Naive B cell (primary cell): ENCODE data around the gene GHRL. TPM values are rescaled to one million over a fixed set of nuclear protein-coding genes. Genes with fewer than 3 reads are reported as not detected.

Source experiments
- ATAC-seq, 2 donors: fragments of 150-1000 bp; cut with Tn5 transposase; 2 replicates each; pipeline ENCODE4 v1.10.0; 2021; ENCODE audit warnings: low read depth in 2 of 2, mild to moderate bottlenecking in 2 of 2, moderate library complexity in 2 of 2
- DNase-seq: peaks from one replicate; pipeline ENCODE4 v3.0.0; 2022
- H3K27ac Mint-ChIP-seq, 6 donors: one replicate each; pipeline ENCODE4 v1.8.0; 2020 to 2022; ENCODE audit warnings: mild to moderate bottlenecking in 6 of 6, mixed read lengths in 6 of 6, moderate library complexity in 5 of 6, inconsistent platforms in 2 of 6
- H3K27me3 Mint-ChIP-seq, 3 donors: one replicate each; pipeline ENCODE4 v1.8.0; 2021 to 2022; ENCODE audit warnings: mixed read lengths in 3 of 3, mild to moderate bottlenecking in 1 of 3
- H3K36me3 Mint-ChIP-seq, 2 donors: one replicate each; pipeline ENCODE4 v1.8.0; 2020 to 2022; ENCODE audit warnings: mixed read lengths in 2 of 2, inconsistent platforms in 1 of 2, mild to moderate bottlenecking in 1 of 2
- H3K4me1 Mint-ChIP-seq, 3 donors: one replicate each; pipeline ENCODE4 v1.8.0; 2020 to 2022; ENCODE audit warnings: mixed read lengths in 3 of 3, inconsistent platforms in 1 of 3, mild to moderate bottlenecking in 1 of 3, moderate library complexity in 1 of 3
- H3K4me3 Mint-ChIP-seq, 8 donors: one replicate each; pipeline ENCODE4 v1.8.0; 2020 to 2022; ENCODE audit warnings: mild to moderate bottlenecking in 8 of 8, mixed read lengths in 8 of 8, moderate library complexity in 8 of 8, inconsistent platforms in 2 of 8
- H3K9me3 Mint-ChIP-seq, 7 donors: one replicate each; pipeline ENCODE4 v1.8.0; 2020 to 2022; ENCODE audit warnings: mixed read lengths in 7 of 7, mild to moderate bottlenecking in 5 of 7, inconsistent platforms in 2 of 7, moderate library complexity in 1 of 7
- polyA plus RNA-seq, 6 donors: library from polyadenylated mRNA; unstranded; fragments of 300-500 nt; fragmentation: Illumina TruSeq; gene quantifications; one replicate each; pipeline ENCODE4 v1.2.3, GENCODE V29; 2021; ENCODE audit warnings: low read depth in 6 of 6

Gene GHRL
- polyA plus RNA-seq, 6 donors from 2014 or later, result 1.8 to 4.9 (median 3.0) TPM; not detected in 1

DNA sequence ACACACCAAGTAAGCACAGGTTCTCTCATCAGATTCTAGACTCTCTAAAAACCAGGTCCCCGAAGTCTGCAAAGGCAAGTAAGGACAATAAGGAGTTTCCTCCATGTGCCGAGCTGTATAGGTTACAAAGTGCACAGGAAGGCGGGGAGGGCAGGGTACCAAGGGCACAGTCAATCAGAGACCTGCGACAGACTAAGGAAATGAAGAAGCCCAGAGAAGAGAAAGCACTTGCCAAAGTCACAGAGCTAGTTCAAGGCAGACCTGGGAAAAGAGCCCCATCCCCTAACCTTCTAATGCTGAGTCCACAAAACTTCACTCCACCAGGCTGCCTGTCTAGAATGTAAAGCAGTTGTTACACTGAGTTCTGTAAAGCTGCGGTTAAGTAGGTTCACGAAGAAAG lies 26.5 kb upstream of the GHRL start:
- peak overlapping the region in 3 of 6 donors; percentile 3 to 88 (median 86) for H3K27ac Mint-ChIP-seq
- no peaks in the 10 kb centered on the region for H3K9me3 Mint-ChIP-seq
- no peak for ATAC-seq
- no peak for DNase-seq
- H3K4me3 Mint-ChIP-seq, result peak overlapping the region; percentile 62 to 86 (median 82)
- peaks cover 0 to under 1% (median 0%) of the 10 kb centered on the region in 3 donors for H3K27me3 Mint-ChIP-seq
- peaks cover 19 to 34% (median 22%) of the 10 kb centered on the region in 3 donors for H3K4me1 Mint-ChIP-seq
- peaks cover 0 to 5% of the 10 kb centered on the region in 2 donors for H3K36me3 Mint-ChIP-seq

GRCh38 chr3:10317961-10318350 lies 25.2 kb upstream of the GHRL start:
- peaks cover 3 to 16% of the 10 kb centered on the region in 2 donors for H3K36me3 Mint-ChIP-seq
- H3K4me3 Mint-ChIP-seq, result peak overlapping the region in 5 of 8 donors; percentile 15 to 85 (median 62)
- no peak overlapping the region for H3K27ac Mint-ChIP-seq

GRCh38 chr3:10317311-10317960 lies 24.7 kb upstream of the GHRL start:
- DNase-seq (no peak), ATAC-seq (no peak)
- Mint-ChIP-seq H3K27ac (no peak overlapping the region), H3K9me3 (no peaks in the 10 kb centered on the region), H3K27me3 (no peaks in the 10 kb centered on the region), H3K36me3 (peaks cover 3 to 18% of the 10 kb centered on the region in 2 donors), H3K4me1 (peaks cover 19 to 34% (median 22%) of the 10 kb centered on the region in 3 donors), H3K4me3 (peak overlapping the region in 2 of 8 donors; percentile 53 to 63)

More at GRCh38 chr3:10317961-10318350, 25.2 kb upstream of the GHRL start:
- DNase-seq (no peak), ATAC-seq (no peak)
- no peaks in the 10 kb centered on the region for H3K9me3 Mint-ChIP-seq
- peaks cover 19 to 34% (median 22%) of the 10 kb centered on the region in 3 donors for H3K4me1 Mint-ChIP-seq
- no peaks in the 10 kb centered on the region for H3K27me3 Mint-ChIP-seq

- Mint-ChIP-seq H3K4me1 (peaks cover 7 to 26% (median 16%) of the 10 kb centered on the region in 3 donors), H3K9me3 (no peaks in the 10 kb centered on the region), H3K4me3 (no peak overlapping the region), H3K36me3 (peaks cover 3 to 18% of the 10 kb centered on the region in 2 donors), H3K27ac (no peak overlapping the region), H3K27me3 (no peaks in the 10 kb centered on the region)
- ATAC-seq (no peak), DNase-seq (no peak)
Observed at GRCh38 chr3:10315771-10316344, 23.1 kb upstream of the GHRL start.

DNA sequence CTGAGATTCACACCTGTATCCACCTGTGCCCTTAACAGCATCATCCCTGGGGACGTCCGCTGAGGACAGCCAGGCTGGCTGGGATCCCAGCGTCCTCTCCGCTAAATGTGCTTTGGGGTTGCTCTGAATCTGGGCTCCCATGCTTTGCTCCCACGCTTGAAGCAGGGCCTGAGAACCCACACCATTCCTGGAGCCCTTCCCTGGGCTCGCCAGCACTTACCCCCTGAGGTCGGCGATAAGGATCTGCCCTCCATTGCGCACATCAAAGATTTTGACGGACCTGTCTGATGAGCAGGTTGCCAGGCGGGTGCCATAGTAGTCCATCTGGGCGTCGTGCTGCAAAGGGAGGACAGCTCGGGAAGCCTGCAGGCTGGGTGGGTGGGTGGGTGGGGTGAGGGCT lies 22.4 kb upstream of the GHRL start:
- Mint-ChIP-seq H3K4me1 (peaks cover 7 to 21% (median 16%) of the 10 kb centered on the region in 3 donors), H3K27ac (no peak overlapping the region), H3K36me3 (peaks cover 3 to 18% of the 10 kb centered on the region in 2 donors), H3K9me3 (no peaks in the 10 kb centered on the region), H3K4me3 (peak overlapping the region in 1 of 8 donors; percentile 41), H3K27me3 (no peaks in the 10 kb centered on the region)
- no peak for ATAC-seq
- no peak for DNase-seq

DNA sequence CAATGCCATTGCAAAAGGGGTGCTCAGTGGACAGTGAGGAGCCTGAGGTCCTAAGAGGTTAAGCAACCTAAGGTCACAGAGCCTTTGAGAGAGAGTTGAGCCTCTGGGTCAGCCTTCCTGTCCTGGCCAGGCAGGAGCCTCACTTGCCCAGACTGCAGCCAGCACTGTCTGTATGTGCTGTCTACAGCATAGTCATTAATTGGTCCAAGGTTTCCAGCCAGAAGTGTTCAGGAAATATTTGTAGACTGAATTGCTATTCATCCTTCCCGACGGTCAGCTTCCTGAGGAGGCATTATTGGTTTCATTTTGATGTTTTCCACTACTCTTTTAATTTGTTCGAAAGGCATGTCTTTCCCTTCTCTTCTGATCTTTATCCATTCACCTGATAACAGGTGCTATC lies 20.1 kb upstream of the GHRL start:
- Mint-ChIP-seq H3K36me3 (peaks cover 16 to 28% of the 10 kb centered on the region in 2 donors), H3K4me3 (no peak overlapping the region), H3K4me1 (peaks cover 0 to 2% (median under 1%) of the 10 kb centered on the region in 3 donors), H3K9me3 (no peaks in the 10 kb centered on the region), H3K27ac (peak overlapping the region in 2 of 6 donors; percentile 42 to 52), H3K27me3 (no peaks in the 10 kb centered on the region)
- DNase-seq (no peak), ATAC-seq (no peak)

- DNase-seq (no peak), ATAC-seq (no peak)
- Mint-ChIP-seq H3K27me3 (no peaks in the 10 kb centered on the region), H3K27ac (peak overlapping the region in 3 of 6 donors; percentile 7 to 69 (median 42)), H3K9me3 (no peaks in the 10 kb centered on the region), H3K36me3 (peaks cover 16 to 28% of the 10 kb centered on the region in 2 donors), H3K4me1 (no peaks in the 10 kb centered on the region), H3K4me3 (no peak overlapping the region)
Observed at GRCh38 chr3:10312391-10312790, 19.6 kb upstream of the GHRL start.

DNA sequence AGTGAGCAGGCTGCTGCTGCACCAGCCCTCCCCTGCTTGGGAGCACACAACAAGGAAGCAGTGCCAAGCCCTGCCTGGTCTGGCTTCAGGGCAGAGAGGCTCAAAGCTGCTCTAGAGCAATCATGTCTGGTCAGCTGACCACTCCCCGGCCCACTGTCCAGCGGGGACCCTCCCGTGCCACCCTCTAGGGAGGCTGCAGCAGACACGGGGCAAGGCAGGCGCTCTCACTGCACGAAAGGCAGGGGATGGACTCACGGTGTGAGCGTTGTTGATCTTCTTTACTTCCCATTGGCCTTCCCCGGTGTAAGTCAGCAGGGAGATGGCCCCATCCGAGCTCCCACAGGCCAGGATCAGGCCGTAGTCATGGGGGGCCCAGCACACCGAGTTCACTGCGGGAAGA lies 19.0 kb upstream of the GHRL start:
- no peak for DNase-seq
- Mint-ChIP-seq H3K4me3 (no peak overlapping the region), H3K36me3 (peaks cover 16 to 28% of the 10 kb centered on the region in 2 donors), H3K27me3 (no peaks in the 10 kb centered on the region), H3K27ac (peak overlapping the region in 1 of 6 donors; percentile 93), H3K9me3 (no peaks in the 10 kb centered on the region), H3K4me1 (no peaks in the 10 kb centered on the region)
- ATAC-seq, result no peak

DNA sequence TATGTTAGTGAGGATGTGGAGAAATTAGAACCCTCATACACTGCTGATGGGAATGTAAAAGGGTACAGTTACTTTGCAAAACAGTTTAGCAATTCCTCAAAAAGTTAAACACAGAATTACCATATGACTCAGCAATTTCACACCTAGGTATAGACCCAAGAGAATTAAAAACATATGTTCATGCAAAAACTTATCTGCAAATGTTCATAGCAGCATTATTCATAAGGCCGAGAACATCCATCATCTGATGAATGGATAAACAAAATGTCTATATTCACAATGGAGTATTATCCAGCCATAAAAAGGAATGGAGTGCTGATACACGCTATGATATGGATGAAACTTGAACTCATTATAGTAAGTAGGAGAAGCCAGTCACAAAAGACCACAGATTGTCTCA lies 17.8 kb upstream of the GHRL start:
- H3K4me1 Mint-ChIP-seq, result no peaks in the 10 kb centered on the region
- no peak overlapping the region for H3K27ac Mint-ChIP-seq
- no peak overlapping the region for H3K4me3 Mint-ChIP-seq
- peaks cover 22 to 28% of the 10 kb centered on the region in 2 donors for H3K36me3 Mint-ChIP-seq
- ATAC-seq (no peak), DNase-seq (no peak)
- no peaks in the 10 kb centered on the region for H3K9me3 Mint-ChIP-seq
- H3K27me3 Mint-ChIP-seq, result no peaks in the 10 kb centered on the region

DNA sequence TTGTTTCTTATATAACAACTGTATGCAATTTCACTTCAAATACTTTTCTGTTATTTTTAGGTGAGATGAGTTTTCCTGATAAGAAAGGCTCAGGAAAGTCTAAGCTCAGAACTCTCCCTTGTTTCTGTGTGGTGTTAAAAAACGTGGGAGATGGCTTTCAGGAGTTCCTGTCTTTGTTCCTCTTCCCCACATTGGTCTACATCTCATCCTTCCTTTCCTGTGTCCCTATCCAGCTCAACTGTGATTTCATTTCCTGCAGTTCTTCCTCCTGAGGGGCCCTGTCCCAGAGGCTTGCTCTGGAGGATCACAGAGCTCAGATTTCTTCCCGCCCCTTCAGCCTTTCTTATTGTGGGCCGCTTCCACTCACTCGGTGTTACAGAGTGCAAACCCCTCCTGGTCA lies 17.0 kb upstream of the GHRL start:
- Mint-ChIP-seq H3K4me3 (no peak overlapping the region), H3K27me3 (no peaks in the 10 kb centered on the region)

DNA sequence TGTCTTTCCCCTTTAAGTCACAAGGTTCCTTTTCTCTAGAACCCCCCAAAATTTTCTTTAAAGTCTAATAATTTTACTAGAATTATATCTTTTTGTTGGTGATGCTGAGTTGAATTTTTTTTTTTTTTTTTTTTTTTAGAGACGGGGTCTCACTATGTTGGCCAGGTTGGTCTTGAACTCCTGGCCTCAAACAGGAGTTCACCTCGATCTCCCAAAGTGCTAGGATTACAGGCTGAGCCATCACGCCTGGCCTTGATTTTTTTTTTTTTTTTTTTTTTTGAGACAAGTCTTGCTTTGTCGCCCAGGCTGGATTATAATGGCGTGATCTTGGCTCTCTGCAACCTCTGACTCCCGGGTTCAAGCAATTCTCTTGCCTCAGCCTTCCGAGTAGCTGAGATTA lies 15.9 kb upstream of the GHRL start:
- Mint-ChIP-seq H3K4me3 (no peak overlapping the region), H3K4me1 (no peaks in the 10 kb centered on the region), H3K27ac (no peak overlapping the region), H3K9me3 (no peaks in the 10 kb centered on the region), H3K36me3 (peaks cover 20 to 26% of the 10 kb centered on the region in 2 donors), H3K27me3 (no peaks in the 10 kb centered on the region)
- ATAC-seq (no peak), DNase-seq (no peak)

More for the DNA sequence above, 17.0 kb upstream of the GHRL start:
- ATAC-seq, result no peak
- Mint-ChIP-seq H3K4me1 (no peaks in the 10 kb centered on the region), H3K36me3 (peaks cover 23 to 28% of the 10 kb centered on the region in 2 donors), H3K27ac (peak overlapping the region in 2 of 6 donors; percentile 26 to 29), H3K9me3 (no peaks in the 10 kb centered on the region)
- no peak for DNase-seq

DNA sequence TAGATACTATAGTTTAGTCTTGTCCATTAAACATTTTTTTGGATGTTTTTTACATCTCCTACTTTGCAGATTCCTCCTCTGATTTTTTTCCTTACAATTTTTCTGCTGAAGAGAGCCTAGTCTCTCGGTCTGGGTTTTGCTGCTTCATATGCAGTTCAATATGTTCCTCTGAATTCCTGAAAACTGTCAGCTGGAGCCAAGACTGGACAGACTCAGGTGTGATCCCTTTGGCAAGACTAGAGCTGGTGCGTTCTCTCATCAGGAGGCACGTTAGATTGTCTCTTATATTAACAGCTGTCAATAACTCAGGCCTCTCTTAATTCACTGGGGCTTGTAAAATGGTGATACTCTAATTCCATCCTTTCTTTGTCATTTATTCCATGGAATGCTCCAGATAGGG lies 13.4 kb upstream of the GHRL start:
- Mint-ChIP-seq H3K36me3 (peaks cover 15 to 35% of the 10 kb centered on the region in 2 donors), H3K4me1 (no peaks in the 10 kb centered on the region), H3K9me3 (no peaks in the 10 kb centered on the region), H3K4me3 (no peak overlapping the region), H3K27me3 (no peaks in the 10 kb centered on the region), H3K27ac (peak overlapping the region in 2 of 6 donors; percentile 17 to 32)
- no peak for DNase-seq
- no peak for ATAC-seq

DNA sequence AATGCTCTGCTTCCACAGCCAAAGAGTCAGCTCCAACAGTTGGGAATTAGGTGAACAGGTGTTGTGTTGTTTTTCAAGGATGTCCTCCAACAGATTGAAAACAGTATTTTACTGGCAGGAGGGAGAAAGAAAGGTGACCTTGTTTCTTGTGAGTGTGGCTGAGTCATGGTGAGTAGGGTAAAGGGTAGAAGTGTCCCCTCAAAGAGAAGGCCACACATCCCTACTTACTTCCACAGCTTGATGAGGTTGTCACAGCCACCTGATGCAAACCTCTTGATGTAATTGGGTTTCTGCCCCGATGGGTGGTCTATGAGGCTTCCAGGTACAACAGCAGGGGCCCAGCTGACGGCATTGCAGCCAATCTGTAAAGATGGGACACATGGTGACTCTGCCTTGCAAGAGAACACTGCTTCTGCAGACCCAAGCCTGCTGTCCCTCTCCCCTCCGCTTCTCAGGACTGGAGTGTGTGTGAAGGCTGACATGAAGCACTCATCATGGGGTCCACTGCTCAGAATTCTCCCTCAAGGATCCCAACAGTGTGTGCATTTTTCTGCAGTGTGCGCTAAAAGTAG lies 12.7 kb upstream of the GHRL start:
- Mint-ChIP-seq H3K27ac (peak overlapping the region in 4 of 6 donors; percentile 17 to 78 (median 30)), H3K4me1 (no peaks in the 10 kb centered on the region), H3K36me3 (peaks cover 17 to 37% of the 10 kb centered on the region in 2 donors), H3K27me3 (no peaks in the 10 kb centered on the region), H3K9me3 (no peaks in the 10 kb centered on the region), H3K4me3 (no peak overlapping the region)
- DNase-seq (no peak), ATAC-seq (no peak)

DNA sequence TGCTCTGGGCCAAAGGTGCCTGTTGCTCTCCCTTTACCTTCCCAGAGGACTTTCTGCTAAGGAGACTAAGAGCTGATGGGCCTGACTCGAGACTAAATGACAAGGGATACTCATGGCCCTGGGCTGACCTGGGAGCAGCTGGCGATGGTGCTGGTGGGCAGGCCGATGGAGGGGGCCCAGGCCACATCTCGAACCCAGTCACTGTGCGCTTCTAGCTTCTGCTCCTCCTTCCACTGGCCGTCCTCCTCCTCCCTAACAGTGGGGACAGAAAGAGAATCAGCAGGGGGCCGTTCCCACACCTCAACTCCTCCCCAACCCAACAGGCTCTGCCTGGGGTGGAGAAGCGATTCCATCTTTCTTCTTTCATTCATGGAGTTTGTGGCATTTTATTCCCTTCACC lies 12.2 kb upstream of the GHRL start:
- Mint-ChIP-seq H3K27me3 (no peaks in the 10 kb centered on the region), H3K27ac (peak overlapping the region in 1 of 6 donors; percentile 32), H3K4me3 (no peak overlapping the region), H3K9me3 (no peaks in the 10 kb centered on the region), H3K4me1 (peaks cover under 1 to 4% (median 2%) of the 10 kb centered on the region in 3 donors), H3K36me3 (peaks cover 17 to 37% of the 10 kb centered on the region in 2 donors)
- DNase-seq (no peak), ATAC-seq (no peak)
